Measurements from ENCODE around the gene WNT7B. TPM values are rescaled to one million over a fixed set of nuclear protein-coding genes. Genes with fewer than 3 reads are reported as not detected.

WNT7B gene
- polyA plus RNA-seq, 1 donor from 2014 or later, result not detected

DNA sequence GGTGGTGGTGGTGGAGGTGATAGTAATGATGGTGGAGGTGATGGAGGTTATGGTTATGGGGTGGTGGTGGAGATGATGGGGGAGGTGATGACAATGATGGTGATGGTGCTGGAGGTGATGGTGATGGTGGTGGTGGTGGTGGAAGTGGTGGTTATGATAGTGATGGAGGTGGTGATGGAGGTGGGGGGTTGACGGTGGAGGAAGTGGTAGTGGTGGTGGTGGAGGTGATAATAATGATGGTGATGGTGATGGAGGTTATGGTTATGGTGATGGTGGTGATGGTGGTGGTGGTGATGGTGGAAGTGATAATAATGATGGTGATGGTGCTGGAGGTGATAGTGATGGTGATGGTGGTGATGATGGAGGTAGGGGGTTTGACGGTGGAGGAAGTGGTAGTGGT lies 16.9 kb upstream of the WNT7B start:
- H3K27ac Mint-ChIP-seq, result peak overlapping the region in 1 of 3 donors; percentile 75
- peaks cover 0 to 7% (median 6%) of the 10 kb centered on the region in 3 donors for H3K4me1 Mint-ChIP-seq
- no peak overlapping the region for H3K4me3 Mint-ChIP-seq
- H3K36me3 Mint-ChIP-seq, result no peaks in the 10 kb centered on the region
- no peaks in the 10 kb centered on the region for H3K9me3 Mint-ChIP-seq
- peaks cover 6% of the 10 kb centered on the region for H3K27me3 Mint-ChIP-seq

- Mint-ChIP-seq H3K4me3 (no peak overlapping the region), H3K36me3 (no peaks in the 10 kb centered on the region), H3K27me3 (peaks cover 6% of the 10 kb centered on the region), H3K9me3 (no peaks in the 10 kb centered on the region), H3K27ac (peak overlapping the region in 1 of 3 donors; percentile 75), H3K4me1 (peaks cover 0 to 7% (median 4%) of the 10 kb centered on the region in 3 donors)
Observed at GRCh38 chr22:45993143-45993692, 16.3 kb upstream of the WNT7B start.

GRCh38 chr22:45992737-45993136 lies 15.8 kb upstream of the WNT7B start:
- Mint-ChIP-seq H3K36me3 (no peaks in the 10 kb centered on the region), H3K4me1 (peaks cover 0 to 6% (median 4%) of the 10 kb centered on the region in 3 donors), H3K27me3 (peaks cover 7% of the 10 kb centered on the region), H3K27ac (no peak overlapping the region), H3K4me3 (no peak overlapping the region), H3K9me3 (no peaks in the 10 kb centered on the region)

- Mint-ChIP-seq H3K36me3 (peaks cover 2% of the 10 kb centered on the region), H3K27ac (no peak overlapping the region), H3K9me3 (no peaks in the 10 kb centered on the region), H3K4me1 (peaks cover 0 to 6% (median 4%) of the 10 kb centered on the region in 3 donors), H3K4me3 (no peak overlapping the region), H3K27me3 (peaks cover 7% of the 10 kb centered on the region)
Observed at GRCh38 chr22:45991098-45991497, 14.1 kb upstream of the WNT7B start.

DNA sequence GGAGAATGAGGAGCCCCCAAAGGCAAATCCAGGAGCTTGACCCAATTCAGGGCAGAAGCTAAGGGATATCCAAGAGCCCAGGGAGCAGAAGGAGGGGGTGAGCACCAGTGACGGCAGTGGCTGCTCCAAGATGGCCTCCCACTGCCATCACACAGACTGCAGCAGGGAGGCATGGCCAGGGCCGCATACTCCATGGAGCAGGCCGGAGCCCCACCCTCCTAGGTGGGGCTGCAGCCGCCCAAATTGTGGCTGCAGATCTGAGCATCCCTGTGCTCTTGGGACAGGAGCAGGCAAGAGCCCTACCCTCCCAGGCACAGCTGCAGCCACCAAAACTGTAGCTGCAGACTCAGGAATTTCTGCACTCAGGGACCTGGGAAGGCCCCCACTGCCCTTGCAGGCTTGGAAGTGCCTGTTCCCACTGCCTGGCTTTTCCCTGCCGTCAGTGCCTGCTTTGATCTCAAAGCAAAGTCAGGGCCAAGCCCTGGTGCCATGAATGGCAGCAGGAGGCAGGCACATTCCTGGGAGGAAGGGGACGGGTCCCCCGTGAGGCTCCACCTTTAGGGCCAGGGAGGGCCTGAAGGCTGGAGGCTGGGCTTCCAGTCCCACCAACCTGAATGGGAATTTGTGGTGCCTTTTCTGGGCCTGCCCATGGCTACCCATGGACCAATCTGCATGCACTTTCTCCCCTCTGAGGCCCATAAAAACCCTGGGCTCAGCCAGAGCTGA lies 10.3 kb upstream of the WNT7B start:
- peaks cover 7% of the 10 kb centered on the region for H3K27me3 Mint-ChIP-seq
- no peaks in the 10 kb centered on the region for H3K4me1 Mint-ChIP-seq
- H3K9me3 Mint-ChIP-seq, result peaks cover 3 to 9% (median 4%) of the 10 kb centered on the region in 3 donors
- H3K36me3 Mint-ChIP-seq, result peaks cover 2% of the 10 kb centered on the region
- no peak overlapping the region for H3K27ac Mint-ChIP-seq
- H3K4me3 Mint-ChIP-seq, result no peak overlapping the region

GRCh38 chr22:45984316-45984916 lies 7.5 kb upstream of the WNT7B start:
- peaks cover 3 to 9% (median 4%) of the 10 kb centered on the region in 3 donors for H3K9me3 Mint-ChIP-seq
- peak overlapping the region in 1 of 3 donors; percentile 56 for H3K27ac Mint-ChIP-seq
- no peak overlapping the region for H3K4me3 Mint-ChIP-seq
- peaks cover 3% of the 10 kb centered on the region for H3K27me3 Mint-ChIP-seq
- no peaks in the 10 kb centered on the region for H3K4me1 Mint-ChIP-seq
- H3K36me3 Mint-ChIP-seq, result peaks cover 2% of the 10 kb centered on the region

- Mint-ChIP-seq H3K4me3 (no peak overlapping the region), H3K27ac (peak overlapping the region in 1 of 3 donors; percentile 56), H3K27me3 (peaks cover 3% of the 10 kb centered on the region), H3K9me3 (peaks cover 3 to 9% (median 4%) of the 10 kb centered on the region in 3 donors), H3K4me1 (no peaks in the 10 kb centered on the region), H3K36me3 (peaks cover 2% of the 10 kb centered on the region)
Observed at GRCh38 chr22:45983797-45984196, 6.8 kb upstream of the WNT7B start.

- Mint-ChIP-seq H3K27ac (no peak overlapping the region), H3K27me3 (peaks cover 10% of the 10 kb centered on the region), H3K4me1 (peaks cover 0 to 2% (median 2%) of the 10 kb centered on the region in 3 donors), H3K4me3 (no peak overlapping the region), H3K9me3 (peaks cover 3 to 9% (median 4%) of the 10 kb centered on the region in 3 donors), H3K36me3 (no peaks in the 10 kb centered on the region)
Observed at GRCh38 chr22:45980761-45981160, 3.8 kb upstream of the WNT7B start.

- H3K27ac Mint-ChIP-seq, result no peak overlapping the region
- H3K36me3 Mint-ChIP-seq, result no peaks in the 10 kb centered on the region
- peaks cover 0 to 2% (median 2%) of the 10 kb centered on the region in 3 donors for H3K4me1 Mint-ChIP-seq
- no peak overlapping the region for H3K4me3 Mint-ChIP-seq
- peaks cover 2 to 6% (median 3%) of the 10 kb centered on the region in 3 donors for H3K9me3 Mint-ChIP-seq
- H3K27me3 Mint-ChIP-seq, result peaks cover 14% of the 10 kb centered on the region
Observed at GRCh38 chr22:45980268-45980570, 3.3 kb upstream of the WNT7B start.

DNA sequence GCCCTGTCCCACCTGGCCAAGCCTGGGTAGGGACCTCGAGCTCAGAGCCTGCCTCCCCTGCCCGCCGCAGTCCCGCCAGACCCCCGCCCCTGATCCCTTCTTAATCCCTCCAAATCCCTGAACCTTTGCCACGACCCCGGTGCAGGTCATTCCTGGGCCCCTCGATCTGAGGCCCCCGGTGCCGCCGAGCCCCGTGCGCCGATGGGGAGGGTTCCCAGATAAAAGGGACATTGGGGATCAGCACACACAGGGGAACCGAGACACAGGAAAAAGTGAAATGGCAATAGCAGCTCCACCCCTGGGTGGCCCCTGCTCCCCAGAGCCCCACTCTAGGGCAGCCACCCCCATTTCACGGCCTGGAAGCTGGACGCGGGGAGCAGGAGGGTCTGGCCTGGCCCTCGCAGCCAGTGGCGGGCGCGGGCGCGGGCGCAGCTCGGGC lies 1.3 kb upstream of the WNT7B start:
- Mint-ChIP-seq H3K4me1 (peaks cover 0 to 3% (median 2%) of the 10 kb centered on the region in 3 donors), H3K27me3 (peaks cover 31% of the 10 kb centered on the region), H3K36me3 (no peaks in the 10 kb centered on the region), H3K9me3 (no peaks in the 10 kb centered on the region), H3K27ac (no peak overlapping the region), H3K4me3 (peak overlapping the region in 2 of 4 donors; percentile 59 to 60)

GRCh38 chr22:45977551-45978274 lies 751 bp upstream of the WNT7B start:
- H3K4me3 Mint-ChIP-seq, result peak overlapping the region; percentile 59 to 83 (median 63)
- H3K9me3 Mint-ChIP-seq, result no peaks in the 10 kb centered on the region
- H3K4me1 Mint-ChIP-seq, result peaks cover 0 to 4% (median 3%) of the 10 kb centered on the region in 3 donors
- H3K27ac Mint-ChIP-seq, result no peak overlapping the region
- H3K27me3 Mint-ChIP-seq, result peaks cover 37% of the 10 kb centered on the region
- H3K36me3 Mint-ChIP-seq, result no peaks in the 10 kb centered on the region

DNA sequence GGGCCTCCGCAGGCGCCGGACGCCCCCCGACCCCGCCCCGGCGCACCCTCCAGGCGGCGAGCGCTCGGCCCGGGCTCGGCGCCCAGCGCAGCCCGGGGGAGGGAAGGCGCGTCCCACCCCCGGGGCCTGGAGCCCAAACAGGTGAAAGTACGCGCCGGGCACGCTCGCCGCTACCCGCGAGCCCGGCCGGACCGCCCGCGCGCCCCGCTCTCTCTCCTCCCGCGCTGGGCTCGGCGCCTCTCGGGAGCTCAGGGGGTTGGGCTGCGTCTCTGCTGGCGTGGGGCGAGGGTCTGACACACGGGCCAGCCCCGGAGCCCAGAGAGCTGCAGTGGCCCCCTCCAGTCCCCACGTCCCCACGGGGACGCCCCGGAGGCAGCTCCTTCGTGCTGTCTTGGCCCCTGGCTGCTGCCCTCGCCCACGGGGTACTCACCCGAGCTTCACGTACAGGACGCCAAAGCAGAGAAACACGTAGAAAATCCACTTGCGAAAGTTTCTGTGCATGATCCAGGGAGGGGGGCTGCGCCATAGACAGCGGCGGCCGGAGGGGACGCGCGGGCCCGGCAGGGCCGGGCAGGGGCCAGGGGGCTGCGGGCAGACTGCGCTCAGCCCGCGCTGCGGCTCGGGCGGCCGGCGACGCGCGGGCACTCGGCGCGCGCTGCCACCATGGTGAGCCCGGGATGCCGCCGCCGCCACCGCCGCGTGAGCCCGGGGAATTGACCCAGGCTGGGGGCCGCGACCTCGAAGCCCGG lies 534 bp downstream of the WNT7B start:
- Mint-ChIP-seq H3K36me3 (no peaks in the 10 kb centered on the region), H3K27ac (no peak overlapping the region), H3K4me3 (peak overlapping the region in 1 of 4 donors; percentile 58), H3K27me3 (peaks cover 39% of the 10 kb centered on the region), H3K4me1 (peaks cover 0 to 4% (median 3%) of the 10 kb centered on the region in 3 donors), H3K9me3 (no peaks in the 10 kb centered on the region)

- peaks cover 45% of the 10 kb centered on the region for H3K27me3 Mint-ChIP-seq
- peak overlapping the region in 3 of 4 donors; percentile 30 to 74 (median 73) for H3K4me3 Mint-ChIP-seq
- H3K4me1 Mint-ChIP-seq, result peaks cover 0 to 6% (median 5%) of the 10 kb centered on the region in 3 donors
- H3K9me3 Mint-ChIP-seq, result no peaks in the 10 kb centered on the region
- H3K27ac Mint-ChIP-seq, result peak overlapping the region in 2 of 3 donors; percentile 18 to 45
- no peaks in the 10 kb centered on the region for H3K36me3 Mint-ChIP-seq
Observed at GRCh38 chr22:45975164-45976161, 1.5 kb downstream of the WNT7B start.

Data from IgD-negative memory B cell (primary cell).